Epidermal melanocyte (primary cell): Measurements from ENCODE around the gene CSF3.

ENCODE experiments used
- DNase-seq: peaks from one replicate; pipeline ENCODE4 v3.0.0; 2011; ENCODE audit warnings: low spot score; ENCODE audit not compliant: insufficient read length

The CSF3 gene

DNA sequence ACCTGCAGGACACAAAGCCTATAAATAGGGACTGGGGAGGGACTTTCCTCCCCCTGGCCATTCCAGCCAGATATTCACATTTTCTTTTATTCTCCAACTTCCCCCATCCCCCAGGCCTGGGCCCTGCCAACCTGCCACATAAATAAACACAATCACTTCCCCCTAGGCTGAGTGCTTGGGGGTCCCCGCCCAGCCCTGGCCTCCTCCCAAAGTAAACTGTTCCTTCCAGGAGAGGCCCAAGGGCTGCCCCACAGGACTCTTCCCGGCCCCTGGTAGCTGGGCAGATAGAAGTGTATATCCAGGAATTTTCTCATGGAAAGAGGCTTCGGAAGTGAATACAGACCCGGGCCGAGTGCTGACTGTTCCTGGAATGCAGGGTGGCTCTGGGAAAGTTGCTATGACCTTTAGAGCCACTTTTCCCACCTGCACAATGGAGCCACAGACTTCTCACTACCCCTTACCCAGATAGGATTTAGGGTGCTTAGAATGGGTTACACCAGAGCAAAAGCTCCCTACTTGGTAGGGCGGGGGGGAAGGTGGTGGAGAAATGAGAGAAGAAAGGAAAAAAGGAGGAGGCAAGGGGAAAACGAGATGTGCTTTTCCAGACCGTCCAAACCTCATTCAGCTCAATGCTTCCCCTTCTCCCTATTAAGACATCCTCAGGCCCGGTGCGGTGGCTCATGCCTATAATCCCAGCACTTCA is 8.5 kb downstream of the CSF3 start:
- no peak for DNase-seq

DNA sequence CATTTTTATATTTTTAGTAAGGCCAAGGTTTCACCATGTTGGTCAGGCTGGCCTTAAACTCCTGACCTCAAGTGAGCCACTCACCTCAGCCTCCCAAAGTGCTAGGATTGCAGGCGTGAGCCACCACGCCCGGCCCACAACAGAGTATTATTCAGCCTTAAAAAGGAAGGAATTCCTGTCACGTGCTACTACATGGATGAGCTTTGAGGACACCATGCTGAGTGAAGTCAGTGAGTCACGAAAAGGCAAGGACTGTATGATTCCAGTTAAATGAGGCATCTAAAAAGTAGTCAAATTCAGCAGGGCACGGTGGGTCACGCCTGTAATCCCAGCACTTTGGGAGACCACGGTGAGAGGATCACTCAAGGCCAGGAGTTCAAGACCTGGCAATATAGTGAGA is 9.7 kb downstream of the CSF3 start:
- no peak for DNase-seq

DNA sequence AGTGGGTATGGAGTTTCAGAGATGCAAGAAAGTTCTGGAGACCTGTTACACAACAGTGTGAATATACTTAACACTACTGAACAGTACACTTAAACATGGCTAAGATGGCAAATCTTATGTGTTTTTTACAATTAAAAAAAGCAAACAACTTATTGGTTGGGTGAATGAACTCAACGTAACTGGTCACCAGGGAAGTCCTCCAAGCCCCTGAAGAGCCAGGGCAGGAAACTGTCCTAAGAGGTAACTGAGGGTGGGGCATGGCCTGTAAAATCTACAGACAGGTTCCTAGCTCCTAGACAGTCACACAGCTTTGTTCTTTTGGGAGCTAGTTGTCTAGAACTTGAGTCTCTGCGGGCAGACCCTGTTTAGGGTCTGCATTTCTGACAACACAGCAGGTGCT is 10.3 kb downstream of the CSF3 start:
- DNase-seq, result no peak

DNA sequence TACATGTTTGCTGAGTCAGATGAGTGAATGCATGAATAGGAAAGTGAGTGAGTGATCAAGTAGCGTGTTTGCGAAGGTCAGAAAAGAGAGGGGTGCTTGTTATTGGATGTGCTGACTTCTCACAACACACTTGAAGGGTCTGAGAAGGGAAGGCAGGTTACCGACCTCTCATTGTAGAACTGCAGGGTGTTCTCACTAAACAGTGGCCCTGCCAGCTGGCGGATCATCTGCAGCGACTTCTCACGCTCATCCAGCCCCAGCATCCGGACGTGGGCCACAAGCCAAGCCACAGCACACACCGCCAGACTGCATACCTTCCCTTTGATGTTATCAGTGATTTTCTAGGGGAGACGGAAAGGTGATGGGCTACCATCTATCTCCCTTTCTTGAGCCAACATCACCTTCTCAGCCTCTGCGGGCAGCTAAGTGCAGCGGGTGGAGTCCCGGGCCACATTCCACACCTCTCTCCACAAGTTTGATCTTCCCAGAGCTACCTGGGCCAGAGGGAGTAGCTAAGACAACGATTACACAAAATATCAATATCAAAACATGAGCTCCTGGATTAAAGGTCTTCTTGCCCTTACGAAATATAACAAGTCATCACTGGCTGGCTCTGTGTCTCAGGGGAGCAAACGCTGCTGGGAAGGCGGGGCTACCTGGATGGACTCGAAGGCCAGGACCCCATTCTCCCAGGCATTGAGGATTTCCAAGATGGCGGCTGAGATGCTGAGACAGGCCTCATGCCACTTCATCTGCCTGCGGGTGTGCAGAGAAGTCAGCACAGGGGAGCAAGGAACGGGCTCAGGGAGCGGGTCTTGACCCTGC is 11.0 kb downstream of the CSF3 start:
- DNase-seq, result no peak

DNA sequence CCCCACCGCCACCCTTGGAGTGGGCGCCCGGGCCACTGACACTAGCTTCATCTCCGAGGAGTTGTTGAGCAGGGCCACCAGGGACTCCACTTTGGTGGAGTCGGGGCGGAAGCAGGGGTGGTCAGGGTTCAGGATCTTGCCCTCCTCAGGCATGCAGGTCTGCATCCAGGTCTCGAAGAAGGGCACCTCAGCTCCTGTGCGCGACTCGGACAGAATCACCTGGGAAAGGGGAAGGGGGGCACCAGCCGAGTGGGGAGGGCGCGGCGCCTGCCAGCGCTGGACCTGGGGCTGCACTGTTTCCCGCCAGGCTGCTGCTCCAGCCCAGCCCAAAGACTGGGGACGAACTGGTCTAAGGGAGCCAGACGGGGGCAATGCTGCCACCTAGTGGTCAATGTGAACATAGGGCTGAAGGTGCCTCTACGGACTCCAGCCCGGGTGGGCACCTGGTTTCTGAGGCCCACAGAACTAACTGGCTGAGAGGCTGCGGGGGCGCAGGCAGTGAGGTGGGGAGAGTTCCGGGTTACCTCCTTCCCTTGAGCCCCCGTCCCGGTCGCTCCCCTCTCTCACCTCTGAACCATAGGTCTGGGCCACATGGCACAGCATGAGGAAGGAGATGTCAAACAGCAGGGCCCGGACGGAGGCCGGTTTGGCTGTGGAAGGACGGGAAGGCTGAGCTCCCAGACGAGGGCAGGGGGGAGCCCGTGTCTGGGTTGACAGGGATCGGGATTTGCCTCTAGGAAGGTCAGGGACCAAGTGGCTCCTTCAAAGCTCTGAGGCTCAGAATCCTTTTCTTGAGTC is 11.8 kb downstream of the CSF3 start:
- peak; percentile 89 for DNase-seq

DNA sequence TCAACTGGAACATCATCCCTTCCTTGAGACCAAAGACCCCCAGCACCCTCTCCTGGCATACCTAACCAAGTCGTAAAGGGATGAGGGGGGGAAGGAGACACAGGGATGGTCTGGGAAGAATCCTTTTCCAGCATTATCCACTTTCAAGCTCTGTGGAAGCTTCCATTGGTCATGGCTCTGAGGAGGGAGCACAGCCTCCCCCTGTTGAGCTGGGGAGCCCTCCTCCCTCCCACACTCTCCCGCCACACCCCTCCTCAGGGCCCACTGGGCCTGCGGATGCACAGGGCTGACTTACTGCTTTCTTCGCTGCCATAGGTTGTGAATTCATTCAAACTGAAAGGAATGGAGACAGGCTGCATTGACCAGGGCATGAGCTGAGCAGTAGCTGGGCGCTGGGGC is 12.4 kb downstream of the CSF3 start:
- no peak for DNase-seq

DNA sequence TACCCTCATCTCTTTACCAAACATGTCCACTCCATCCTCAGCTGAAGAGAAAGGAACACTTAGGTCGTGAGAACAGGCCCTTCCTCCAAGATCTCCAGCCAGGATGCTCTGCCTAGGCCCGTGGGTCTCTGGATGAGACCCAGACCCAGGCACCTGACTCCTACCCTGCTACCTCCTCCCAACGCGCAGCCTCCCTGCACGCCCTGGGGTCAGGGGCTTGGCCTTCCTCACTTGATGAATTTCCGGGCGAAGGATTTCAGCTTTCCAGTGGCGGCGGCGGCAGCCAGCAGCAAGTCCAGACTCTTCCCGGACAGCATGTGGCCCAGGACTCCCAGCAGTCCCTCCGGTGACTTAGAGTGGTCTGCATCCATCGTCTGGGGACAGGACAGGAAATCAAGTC is 13.4 kb downstream of the CSF3 start:
- no peak for DNase-seq

DNA sequence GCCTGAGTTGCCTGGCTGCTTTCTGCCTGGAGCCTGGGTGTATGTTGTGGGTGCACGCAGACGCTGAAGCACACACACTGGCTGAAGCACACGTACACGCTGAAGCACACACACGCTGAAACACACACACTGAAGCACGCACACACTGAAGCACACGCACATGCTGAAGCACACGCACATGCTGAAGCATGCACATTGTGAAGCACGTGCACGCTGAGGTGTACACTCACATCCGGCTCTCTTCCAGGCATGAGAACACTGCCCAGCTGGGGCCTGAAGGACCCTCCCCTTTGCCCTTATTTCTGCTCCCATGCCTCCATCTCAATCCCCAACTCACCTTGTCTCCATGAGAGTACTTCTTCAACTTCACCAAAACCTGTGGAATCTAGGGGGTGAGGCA is 16.5 kb downstream of the CSF3 start:
- no peak for DNase-seq

DNA sequence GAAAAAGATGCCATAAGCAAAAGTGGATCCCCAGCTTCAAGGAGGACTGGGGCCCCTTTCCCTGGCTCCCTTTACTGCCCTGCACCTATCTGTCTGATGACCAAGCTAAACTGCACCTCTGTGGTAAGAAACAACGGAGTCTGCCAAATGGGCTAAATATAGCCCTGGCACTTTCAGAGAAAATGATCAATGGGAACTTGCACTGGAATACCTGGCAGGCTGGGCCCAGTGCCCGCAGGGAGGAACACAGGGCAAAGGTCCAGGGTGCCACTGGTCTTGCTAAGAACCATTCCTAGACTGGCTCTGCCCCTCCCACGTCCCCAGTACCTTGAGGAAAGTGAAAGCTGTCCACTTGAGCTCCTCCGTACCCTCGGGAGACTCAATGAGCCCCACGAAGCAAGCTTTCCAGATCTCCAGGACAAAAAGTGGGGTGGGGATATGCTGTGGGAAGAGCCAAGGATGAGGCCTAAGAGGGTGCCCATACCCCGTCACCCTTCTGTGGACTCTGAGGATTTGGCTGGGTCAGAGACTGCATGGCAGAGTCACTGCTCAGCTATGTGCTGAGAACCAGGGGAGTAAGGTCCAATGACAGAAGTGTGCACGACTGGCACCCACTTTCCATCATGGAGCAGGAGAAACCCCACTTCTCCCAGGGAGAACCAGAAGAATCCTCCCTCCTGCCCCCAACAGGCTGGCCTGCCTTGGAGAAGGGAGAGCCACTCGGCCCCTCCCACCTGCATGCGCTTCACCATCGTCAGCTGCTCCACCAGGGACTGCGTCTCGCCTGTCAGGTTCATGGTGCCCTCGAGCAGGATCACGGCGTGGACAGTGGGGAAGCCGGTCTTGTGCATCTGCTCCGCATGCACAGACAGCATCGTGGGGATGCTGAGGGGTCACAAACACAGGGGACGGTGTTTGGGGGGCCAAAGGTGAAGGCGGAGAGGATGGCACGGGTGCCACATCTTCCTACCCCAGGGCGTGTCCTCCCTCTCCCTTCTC is 17.4 kb downstream of the CSF3 start:
- no peak for DNase-seq

DNA sequence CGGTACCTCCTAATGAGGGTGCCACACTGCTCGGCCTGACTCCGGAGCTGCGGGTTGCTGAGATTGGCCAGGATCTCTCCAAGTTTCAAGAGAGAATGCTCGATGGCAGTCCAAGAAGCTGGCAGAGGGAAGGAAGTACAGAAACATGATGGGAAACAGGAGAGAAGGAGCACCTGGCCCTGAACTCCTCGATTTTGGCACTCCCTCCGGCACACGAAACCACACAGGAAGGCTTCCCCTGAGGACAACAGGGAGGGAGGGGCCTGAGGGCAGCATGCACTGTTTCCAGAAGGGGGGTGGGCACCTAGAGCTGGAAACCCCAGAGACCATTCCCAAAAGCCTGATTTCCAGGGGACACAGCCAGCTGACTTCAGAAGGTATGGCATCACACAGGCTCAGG is 18.1 kb downstream of the CSF3 start:
- DNase-seq, result no peak

DNA sequence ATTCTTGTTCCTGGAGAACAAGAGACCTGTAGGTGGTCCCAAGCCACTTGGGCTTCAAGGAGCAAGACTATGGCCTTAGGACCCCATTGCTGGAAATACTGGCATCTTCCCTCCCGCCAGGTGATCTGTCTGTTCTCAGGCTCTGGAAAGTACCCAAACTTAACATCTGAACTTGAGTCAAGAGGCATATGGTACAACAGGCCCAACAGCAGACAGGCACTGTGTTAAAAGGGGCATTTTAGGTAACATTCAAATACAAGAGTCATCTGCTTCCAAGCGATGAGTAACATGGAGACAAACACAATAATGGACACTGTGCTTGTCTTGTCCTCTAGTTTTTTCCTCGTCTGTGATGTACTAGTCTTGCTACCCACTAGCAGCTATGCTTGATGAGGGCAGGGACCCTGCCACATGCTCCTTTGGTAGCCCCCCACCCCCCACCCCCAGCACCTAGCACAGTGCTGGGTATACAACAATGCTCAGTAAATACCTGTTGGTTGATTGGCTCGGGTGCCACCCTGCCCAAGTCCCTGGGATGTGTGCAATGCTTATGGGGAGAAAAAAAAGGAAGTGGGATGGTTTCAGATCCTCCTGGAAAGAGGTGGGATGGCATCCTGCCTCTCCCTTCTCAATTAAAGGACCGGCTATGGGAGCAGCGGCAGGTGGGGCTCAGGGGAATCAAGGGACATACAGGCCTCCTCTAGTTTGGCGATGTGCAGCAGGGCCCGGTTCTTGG is 19.4 kb downstream of the CSF3 start:
- no peak for DNase-seq

DNA sequence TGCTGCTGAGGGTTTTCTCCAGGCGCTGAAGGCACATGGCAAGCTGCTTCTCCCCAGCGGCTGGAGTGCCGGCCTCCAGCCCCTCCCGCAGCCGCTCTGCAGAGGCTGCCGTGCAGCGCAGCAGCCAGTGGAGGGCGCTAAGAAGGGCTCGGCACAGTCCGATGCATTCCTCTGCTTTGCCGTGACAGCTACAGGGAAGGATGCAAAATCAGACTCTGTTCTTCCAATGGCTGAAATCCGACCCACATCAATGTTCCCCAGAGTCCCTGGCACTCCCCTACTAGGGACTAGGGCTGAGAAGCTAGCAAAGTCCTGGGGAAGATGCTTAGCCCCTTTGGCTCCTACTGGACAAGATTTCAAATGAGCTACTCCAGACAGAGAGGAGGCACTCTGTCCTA is 19.9 kb downstream of the CSF3 start:
- DNase-seq, result no peak

DNA sequence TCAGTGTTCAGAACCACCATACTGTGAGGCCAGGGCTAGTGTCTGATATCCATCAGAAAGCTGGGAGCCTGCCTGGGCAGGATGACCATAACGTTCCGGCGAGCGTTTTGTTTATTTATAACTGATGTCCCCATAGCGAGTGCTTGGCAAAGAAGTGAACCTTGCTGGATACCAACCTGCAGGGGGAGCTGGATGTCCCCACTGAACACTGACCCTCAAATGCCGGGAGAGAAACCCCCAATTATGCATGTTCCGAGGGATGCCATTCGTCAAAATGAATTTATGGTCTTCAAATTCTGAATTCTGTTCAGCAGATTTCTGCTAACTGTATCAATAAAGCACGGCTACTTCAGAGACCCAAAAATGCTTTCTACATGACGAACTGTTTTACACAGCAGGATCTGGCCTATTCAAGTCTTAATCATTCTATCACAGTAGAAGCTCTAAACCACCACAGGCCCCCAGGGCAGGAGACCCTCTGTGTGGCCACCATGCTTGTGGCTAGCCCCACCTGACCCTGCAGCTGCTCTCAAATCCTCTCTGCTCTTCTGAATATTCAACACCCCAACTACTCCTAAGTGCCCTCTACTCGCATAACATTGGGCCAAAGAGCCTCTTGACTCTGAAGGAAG is 23.8 kb downstream of the CSF3 start:
- DNase-seq, result peak; percentile 35

DNA sequence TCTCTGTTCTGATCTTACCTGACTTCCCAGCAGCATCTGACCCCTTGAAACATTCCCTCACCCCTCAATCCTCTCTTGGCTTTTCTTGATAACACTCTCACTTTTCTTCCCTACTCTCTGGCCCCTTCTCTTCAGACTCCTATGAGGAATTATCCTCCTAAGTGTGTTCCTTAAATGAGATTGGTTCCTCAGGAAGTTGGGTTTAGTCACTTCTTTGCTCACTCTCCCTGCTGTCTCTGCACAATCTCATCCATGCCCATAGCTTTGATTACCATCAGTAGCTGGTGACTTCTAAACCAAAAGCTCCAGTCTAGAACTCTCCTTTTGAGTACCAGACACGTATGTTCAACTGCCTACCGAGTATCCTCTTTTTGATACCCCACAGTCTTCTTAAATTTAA is 26.0 kb downstream of the CSF3 start:
- no peak for DNase-seq

DNA sequence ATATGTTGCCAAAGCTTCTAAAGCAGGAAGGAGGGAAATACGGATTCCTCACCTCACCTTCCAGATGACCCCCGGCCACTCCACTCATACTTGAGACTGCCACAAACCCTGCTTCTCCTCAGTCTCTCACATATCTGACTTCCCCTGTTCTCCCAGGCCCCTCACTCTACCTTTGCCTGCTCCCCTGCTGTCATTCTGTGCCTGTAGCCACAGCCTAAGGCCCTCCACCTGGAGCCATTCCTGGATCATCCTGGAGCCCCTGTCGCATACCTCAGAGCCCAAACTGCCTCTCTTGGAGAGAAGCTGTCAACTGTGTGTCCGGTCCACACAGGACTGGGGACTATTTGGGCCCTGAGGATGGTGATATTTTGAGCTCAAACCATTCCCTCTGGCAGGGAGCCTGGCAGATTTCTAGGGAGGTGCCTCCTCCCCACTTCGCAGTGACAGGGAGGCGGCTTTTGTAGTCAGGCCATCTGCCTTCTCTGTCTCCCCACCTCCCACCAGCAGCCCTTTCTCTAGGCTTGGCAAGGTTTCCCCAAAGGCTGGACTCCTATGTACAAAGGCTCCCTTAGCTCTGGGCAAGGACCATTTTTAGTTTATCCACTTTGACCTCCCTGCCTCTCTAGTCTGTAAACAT is 41.3 kb downstream of the CSF3 start:
- DNase-seq, result no peak

DNA sequence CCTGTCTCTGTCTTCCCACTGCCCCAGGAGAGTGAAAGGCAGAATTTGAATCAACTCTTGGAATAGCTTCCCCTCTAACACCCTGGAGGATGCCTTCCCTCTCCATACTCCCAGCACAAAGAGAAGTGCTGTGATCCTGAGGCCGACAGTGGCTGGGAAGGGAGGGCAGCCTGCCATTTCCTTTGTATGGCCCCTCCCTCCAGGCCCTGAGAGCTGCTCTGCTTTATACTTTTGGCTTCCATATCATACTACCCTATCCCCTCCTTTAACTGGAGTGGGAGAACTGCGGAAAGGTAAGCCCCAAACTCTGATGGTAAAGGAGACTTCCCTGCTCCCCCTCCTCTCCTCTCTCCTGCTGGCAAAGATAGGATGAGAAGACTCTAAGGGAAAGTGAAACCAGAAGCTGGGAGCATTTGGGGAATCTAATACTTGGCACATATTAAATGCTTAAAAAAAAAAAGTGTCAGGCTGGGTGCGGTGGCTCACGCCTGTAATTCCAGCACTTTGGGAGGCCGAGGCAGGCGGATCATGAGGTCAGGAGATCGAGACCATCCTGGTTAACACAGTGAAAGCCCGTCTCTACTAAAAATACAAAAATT is 43.0 kb downstream of the CSF3 start:
- no peak for DNase-seq

DNA sequence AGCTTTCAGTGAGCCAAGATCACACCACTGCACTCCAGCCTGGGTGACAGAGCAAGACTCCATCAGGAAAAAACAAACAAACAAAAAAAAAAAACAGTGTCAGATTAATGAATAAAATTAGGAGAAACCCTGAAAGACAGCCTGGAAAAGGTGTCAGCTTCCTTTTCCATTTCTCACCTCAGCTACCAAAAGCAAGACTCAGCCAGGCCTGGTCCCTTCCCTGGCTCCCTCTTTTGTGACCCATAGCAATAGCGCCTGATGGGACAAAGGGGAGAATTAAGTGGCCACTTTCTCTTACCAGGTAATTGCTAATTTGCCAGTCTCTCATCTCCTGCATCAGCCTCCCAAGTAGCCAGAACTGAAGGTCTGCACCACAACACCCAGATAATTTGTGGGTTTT is 43.6 kb downstream of the CSF3 start:
- no peak for DNase-seq

DNA sequence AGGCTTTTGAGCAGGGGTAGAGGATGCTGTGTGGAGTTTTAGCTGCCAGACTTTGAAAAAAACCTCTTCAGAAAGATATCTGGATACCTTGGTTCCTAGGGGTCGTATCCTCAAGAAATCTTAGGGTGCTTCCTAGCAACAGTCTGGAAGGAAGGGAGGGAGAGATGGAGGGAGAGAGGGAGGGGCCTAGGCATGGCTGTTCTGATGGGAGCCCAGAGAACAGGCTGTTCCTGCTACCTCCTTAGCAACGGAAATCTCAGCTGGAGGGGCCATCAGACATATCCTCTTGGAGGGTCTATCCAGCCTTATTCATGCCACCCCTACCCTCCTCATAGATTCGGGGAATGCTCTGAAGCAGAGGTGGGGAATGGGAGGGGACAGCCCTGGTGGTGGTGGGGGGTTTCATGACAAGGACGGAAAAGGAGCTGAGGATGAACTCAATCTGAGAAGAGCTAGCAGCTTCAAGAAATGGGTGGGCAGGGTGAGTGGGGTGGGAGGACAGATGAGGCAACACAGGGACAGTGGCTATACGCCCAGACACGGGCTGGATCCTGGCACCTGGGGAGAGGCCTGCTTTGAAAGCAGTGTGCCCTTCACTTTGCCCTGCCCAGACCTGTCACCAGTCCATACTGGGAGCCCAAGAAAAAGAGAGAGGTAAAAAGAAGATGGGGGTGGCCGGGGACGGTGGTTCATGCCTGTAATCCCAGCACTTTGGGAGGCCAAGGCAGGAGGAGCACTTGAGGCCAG is 44.7 kb downstream of the CSF3 start:
- DNase-seq, result no peak
